Measurements from ENCODE around the gene EDIL3. TPM values are rescaled to one million over a fixed set of nuclear protein-coding genes. Genes with fewer than 3 reads are reported as not detected.

The EDIL3 gene
- total and polyA plus RNA-seq, 9 of the 15 experiments (the other 6 are each of a cell fraction or from before 2014, with no cell fraction given) = 0.09 TPM; not detected in 8

DNA sequence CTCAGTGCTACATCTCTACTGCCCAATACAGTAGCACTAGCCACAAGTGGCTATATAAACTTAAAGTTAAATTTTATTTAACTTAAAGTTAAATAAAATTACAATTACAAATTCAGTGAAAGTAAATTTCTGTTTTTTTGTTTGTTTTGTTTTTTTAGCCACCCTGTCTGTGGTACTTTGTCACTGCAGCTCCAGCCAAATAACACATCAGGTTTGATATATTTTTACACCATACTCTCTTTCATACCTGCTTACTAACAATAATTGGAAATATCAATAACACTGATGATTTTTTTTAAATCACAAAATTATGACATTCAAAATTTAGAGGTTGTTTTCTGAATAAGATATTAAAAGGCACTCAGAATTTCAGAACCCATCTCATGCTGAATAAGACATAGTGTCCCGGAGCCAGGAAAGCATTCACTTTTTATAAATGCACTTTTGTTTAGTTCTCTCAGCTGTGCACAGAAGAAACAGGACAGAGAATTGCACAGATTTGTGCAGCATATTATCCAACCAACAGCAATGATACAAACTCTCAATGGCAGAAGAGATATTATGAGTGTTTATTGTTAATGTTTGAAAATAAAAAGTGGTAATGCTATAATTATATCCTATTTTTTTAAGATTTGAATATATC, 92.6 kb downstream of the EDIL3 start (continued):
- no peak for TF ChIP-seq EP300 (IDR thresholded peaks at IDR 0.05; ENCODE audit: low read length)
- no peak for TF ChIP-seq ZNF217 (CRISPR knock-in tag; IDR thresholded peaks at IDR 0.05)
- TF ChIP-seq SETDB1 (IDR thresholded peaks at IDR 0.05; ENCODE audit: low read length) = no peak
- no peak for TF ChIP-seq PRMT5 (CRISPR knock-in tag; IDR thresholded peaks at IDR 0.05)
- no peak for TF ChIP-seq BDP1 (IDR thresholded peaks at IDR 0.05; ENCODE audit: insufficient read depth, insufficient read length)

DNA sequence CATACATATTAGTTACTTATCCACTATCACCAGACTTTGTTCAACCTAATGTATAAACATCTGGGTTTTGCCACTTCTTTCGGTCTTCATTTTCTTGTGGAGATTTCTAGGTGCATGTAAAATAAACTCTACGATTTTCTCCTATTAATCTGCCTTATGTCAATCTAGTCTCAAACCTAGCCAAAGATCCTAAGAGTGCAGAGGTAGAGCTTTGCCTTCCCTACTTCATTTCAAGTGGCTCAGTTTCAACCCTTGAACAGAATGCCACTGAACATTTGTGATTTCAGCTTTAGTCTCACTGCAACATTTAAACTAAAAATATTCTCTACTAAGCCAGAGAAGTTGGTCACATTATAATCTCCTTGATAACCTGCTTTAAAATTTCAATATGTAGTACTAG, 94.0 kb downstream of the EDIL3 start:
- no peaks in the 10 kb centered on the region for H3K9me1 ChIP-seq (ENCODE audit: control insufficient read depth, insufficient read depth, low read length)
- no peak overlapping the region for H2AFZ ChIP-seq (ENCODE audit: low read depth, low read length)
- no peak for ATAC-seq
- no peak overlapping the region for H3K27ac ChIP-seq (ENCODE audit: extremely low read depth, low read depth, low read length)
- H3K27me3 ChIP-seq (ENCODE audit: control insufficient read depth in 2 of 2, insufficient read depth in 2 of 2, low read length in 2 of 2) = no peaks in the 10 kb centered on the region
- no peaks in the 10 kb centered on the region for H3K36me3 ChIP-seq (ENCODE audit: control insufficient read depth, insufficient read depth, low read length)
- in situ Hi-C loops (cut with MboI) = no loop called here
- no peak overlapping the region for H3K4me3 ChIP-seq
- no peaks in the 10 kb centered on the region for H4K20me1 ChIP-seq (replicated peaks; ENCODE audit: control insufficient read depth, insufficient read depth, low read length)
- H3K4me2 ChIP-seq (ENCODE audit: insufficient read depth, low read length) = no peak overlapping the region
- no peak overlapping the region for H3K9ac ChIP-seq (ENCODE audit: insufficient read depth in 1 of 2, low read depth in 2 of 2, low read length in 2 of 2)
- DNase-seq (ENCODE audit: extremely low read depth in 1 of 4, low spot score in 3 of 4) = no peak
- no TSS peak for BruUV-seq (replicated peaks)
- no peaks in the 10 kb centered on the region for H3K79me2 ChIP-seq (ENCODE audit: control insufficient read depth, insufficient read depth, low read length)
- H3K9me3 ChIP-seq (replicated peaks; ENCODE audit: control insufficient read depth, insufficient read depth, low read depth, low read length) = 0 out of 2 replicates have a peak, but pooled peaks cover 1% of the 10 kb centered on the region
- ChIA-PET POLR2A (no interaction called here), CTCF (ENCODE audit: low intra/inter-chr PET ratio) (no interaction called here)
- intact Hi-C loops (cut with micrococcal nuclease) = no loop called here
- whole genome bisulfite sequencing (ENCODE audit: insufficient coverage, low coverage, missing lambda C conversion rate) = 0% methylated on average over 2 of the region's 2 CpGs
- FAIRE-seq = no peak
- H3K4me1 ChIP-seq (replicated peaks in 1 of 2; ENCODE audit: control insufficient read depth in 2 of 2, insufficient read depth in 2 of 2, low read length in 2 of 2) = no peaks in the 10 kb centered on the region
- no peak for TF ChIP-seq TAF7 (tag; IDR thresholded peaks at IDR 0.05)
- TF ChIP-seq, protein P1, sequence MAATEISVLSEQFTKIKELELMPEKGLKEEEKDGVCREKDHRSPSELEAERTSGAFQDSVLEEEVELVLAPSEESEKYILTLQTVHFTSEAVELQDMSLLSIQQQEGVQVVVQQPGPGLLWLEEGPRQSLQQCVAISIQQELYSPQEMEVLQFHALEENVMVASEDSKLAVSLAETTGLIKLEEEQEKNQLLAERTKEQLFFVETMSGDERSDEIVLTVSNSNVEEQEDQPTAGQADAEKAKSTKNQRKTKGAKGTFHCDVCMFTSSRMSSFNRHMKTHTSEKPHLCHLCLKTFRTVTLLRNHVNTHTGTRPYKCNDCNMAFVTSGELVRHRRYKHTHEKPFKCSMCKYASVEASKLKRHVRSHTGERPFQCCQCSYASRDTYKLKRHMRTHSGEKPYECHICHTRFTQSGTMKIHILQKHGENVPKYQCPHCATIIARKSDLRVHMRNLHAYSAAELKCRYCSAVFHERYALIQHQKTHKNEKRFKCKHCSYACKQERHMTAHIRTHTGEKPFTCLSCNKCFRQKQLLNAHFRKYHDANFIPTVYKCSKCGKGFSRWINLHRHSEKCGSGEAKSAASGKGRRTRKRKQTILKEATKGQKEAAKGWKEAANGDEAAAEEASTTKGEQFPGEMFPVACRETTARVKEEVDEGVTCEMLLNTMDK (IDR thresholded peaks at IDR 0.05; ENCODE audit: borderline replicate concordance, insufficient read depth, low read depth, low read length, poor library complexity, severe bottlenecking) = no peak
- TF ChIP-seq ETV5 (CRISPR knock-in tag; IDR thresholded peaks at IDR 0.05; ENCODE audit: low read depth) = no peak
- TF ChIP-seq MCM3 (IDR thresholded peaks at IDR 0.05) = no peak
- TF ChIP-seq ZSCAN32 (CRISPR knock-in tag; IDR thresholded peaks at IDR 0.05) = no peak
- no peak for TF ChIP-seq RBFOX2 (IDR thresholded peaks at IDR 0.05; ENCODE audit: low read depth, low read length)
- TF ChIP-seq, protein P2, sequence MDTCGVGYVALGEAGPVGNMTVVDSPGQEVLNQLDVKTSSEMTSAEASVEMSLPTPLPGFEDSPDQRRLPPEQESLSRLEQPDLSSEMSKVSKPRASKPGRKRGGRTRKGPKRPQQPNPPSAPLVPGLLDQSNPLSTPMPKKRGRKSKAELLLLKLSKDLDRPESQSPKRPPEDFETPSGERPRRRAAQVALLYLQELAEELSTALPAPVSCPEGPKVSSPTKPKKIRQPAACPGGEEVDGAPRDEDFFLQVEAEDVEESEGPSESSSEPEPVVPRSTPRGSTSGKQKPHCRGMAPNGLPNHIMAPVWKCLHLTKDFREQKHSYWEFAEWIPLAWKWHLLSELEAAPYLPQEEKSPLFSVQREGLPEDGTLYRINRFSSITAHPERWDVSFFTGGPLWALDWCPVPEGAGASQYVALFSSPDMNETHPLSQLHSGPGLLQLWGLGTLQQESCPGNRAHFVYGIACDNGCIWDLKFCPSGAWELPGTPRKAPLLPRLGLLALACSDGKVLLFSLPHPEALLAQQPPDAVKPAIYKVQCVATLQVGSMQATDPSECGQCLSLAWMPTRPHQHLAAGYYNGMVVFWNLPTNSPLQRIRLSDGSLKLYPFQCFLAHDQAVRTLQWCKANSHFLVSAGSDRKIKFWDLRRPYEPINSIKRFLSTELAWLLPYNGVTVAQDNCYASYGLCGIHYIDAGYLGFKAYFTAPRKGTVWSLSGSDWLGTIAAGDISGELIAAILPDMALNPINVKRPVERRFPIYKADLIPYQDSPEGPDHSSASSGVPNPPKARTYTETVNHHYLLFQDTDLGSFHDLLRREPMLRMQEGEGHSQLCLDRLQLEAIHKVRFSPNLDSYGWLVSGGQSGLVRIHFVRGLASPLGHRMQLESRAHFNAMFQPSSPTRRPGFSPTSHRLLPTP (IDR thresholded peaks at IDR 0.05; ENCODE audit: borderline replicate concordance, extremely low read depth, insufficient read length) = no peak

All from K562 (cell line).